Measurements from ENCODE around the gene DKC1. TPM values are rescaled to one million over a fixed set of nuclear protein-coding genes. Genes with fewer than 3 reads are reported as not detected.
A peak's percentile ranks its signal among the peaks of the same experiment; 100 is the strongest.

Gene DKC1
- total RNA-seq = 22.4 TPM
- long read RNA-seq, transcript DKC1-201 (15 exons, 2,577 nt) = major isoform, 33 of 50 reads
- long read RNA-seq, partial matches to known transcripts = 17 of 50 reads
- long read RNA-seq, other reads (novel, unspliced or antisense) = 0 of 50 reads

DNA sequence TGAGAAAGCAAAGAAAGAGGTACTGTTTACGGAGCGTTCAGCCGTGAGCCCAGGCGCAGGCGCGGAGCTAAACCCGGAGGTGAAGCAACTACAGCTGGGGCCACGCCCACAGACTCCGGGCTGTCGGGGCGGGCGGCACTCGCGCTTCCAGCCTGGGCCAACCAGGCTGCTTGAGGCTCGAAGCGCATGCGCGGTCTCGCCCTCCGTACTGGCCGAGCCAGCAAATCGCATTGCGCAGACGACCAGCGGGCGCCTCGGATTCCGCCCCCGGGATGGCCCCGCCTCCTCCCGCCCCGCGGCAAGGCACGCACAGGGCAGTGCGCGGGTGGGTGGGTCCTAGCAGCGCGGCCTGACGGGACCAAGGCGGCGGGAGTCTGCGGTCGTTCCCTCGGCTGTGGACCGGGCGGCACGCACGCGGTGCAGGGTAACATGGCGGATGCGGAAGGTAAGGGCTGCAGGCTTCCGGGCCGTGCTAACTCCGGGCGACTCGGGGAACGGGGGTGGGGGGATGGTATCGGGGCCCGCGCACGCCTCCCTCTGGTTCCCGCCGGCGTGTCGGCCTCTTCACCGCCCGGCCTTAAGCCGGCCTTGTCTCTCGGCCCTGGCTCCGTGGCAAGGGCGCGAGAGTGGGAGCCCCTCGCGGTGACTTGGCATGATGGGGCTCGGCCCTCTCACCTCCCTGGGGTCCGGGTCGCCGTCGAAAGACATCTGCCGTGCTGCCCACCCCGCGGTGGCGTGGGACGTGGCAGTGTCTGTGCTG, at the start of gene DKC1:
TSS of gene DKC1 (plus strand) at position 328 of the 760 bp plus-strand sequence. CDS start at position 430, 102 bp downstream.
- DNase-seq (ENCODE audit: low spot score) = peak; percentile 98
- intact Hi-C loops (cut with DNase I) = loop anchor here (5.0 kb wide), 1 partner anchor 40 kb away; no protein-coding TSS in a partner anchor

GRCh38 chrX:154714925-154715324, 47.7 kb upstream of the DKC1 start:
- intact Hi-C loops (cut with DNase I) = no loop called here
- DNase-seq (ENCODE audit: low spot score) = no peak

GRCh38 chrX:154715825-154716224, 46.8 kb upstream of the DKC1 start:
- no peak for DNase-seq (ENCODE audit: low spot score)
- intact Hi-C loops (cut with DNase I) = no loop called here

- intact Hi-C loops (cut with DNase I) = no loop called here
- DNase-seq (ENCODE audit: low spot score) = no peak
Observed at GRCh38 chrX:154717824-154718223, 44.8 kb upstream of the DKC1 start.

DNA sequence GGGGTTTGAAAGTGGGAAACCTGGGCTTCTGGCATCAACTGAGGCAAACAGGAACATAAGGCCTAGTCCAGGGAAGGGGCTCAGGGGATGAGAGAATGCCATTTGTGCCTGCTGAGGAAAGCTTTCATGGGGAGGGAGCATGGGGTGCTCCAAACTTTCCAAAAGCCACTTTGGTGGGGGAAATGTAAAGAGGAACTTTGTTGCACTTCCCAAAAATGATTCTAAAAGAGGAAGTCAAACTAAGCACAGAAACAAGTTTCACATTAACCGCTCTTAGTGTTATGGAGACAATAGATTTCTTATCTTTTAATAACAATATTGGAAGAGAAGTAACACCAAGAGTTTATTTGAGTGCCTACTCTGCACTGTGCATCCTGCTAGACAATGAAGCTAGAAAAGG, 44.0 kb upstream of the DKC1 start:
- intact Hi-C loops (cut with DNase I) = no loop called here
- no peak for DNase-seq (ENCODE audit: low spot score)

DNA sequence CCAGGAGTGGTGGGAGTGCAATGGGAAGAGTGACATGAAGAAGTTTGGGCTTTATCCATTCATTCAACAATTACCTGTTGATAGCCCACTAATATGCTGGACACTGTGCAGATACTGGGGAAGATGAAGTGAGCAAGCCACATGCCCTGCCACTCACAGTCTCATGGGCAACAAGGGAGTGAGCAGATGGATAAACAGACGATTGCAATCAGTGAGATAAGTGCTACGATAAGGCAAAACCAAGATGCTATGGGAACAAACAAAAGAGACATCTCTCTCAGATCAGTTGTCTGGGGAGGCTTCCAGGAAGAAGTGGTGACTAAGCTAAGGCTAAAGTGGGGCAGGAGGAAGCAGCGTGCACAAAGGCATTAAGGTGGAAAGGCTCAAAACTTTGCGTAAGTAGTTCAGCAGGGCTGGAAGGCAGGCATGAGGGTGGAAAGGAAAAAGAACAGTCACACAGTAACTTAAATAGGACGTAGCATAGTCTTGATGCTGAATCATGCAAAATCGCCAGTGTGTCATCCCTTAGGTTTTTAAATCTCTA, 43.5 kb upstream of the DKC1 start:
- intact Hi-C loops (cut with DNase I) = no loop called here
- no peak for DNase-seq (ENCODE audit: low spot score)

DNA sequence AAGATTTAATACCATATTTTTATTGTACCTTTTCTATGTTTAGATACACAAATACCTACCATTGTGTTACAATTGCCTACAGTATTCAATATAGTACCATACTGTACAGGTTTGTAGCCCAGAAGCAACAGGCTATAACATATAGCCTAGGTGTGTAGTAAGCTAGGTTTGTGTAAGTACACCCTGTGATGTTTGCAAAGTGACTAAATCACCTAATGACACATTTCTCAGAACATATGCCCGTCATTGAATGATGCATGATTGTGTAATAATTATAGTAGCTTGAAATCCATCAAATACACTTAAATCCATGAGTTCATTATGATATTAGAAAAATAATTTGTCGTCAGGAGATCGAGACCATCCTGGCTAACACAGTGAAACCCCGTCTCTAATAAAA, 42.6 kb upstream of the DKC1 start:
- no peak for DNase-seq (ENCODE audit: low spot score)
- intact Hi-C loops (cut with DNase I) = no loop called here

- DNase-seq (ENCODE audit: low spot score) = no peak
- intact Hi-C loops (cut with DNase I) = no loop called here
Observed at GRCh38 chrX:154721155-154721554, 41.5 kb upstream of the DKC1 start.

- DNase-seq (ENCODE audit: low spot score) = no peak
- intact Hi-C loops (cut with DNase I) = no loop called here
Observed at GRCh38 chrX:154724993-154725756, 37.5 kb upstream of the DKC1 start.

DNA sequence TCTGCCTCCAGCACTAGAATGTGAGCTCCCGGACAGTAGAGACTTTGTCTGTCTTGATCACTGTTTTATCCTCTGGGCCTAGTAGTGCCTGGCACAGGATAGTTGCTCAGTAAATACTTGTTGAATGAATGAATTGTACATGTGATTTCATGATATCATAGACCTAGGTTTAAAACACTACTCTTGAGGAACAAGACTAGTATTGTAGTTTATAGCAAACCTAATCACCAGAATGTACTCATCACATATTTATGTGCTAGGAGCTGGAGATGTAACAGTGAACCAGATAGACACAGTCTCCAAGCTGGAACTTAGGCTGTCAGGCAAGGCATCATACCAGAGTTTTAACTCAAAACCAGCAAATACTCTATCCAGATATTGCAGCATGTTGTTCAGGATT, 35.2 kb upstream of the DKC1 start:
- intact Hi-C loops (cut with DNase I) = no loop called here
- no peak for DNase-seq (ENCODE audit: low spot score)

- intact Hi-C loops (cut with DNase I) = no loop called here
- no peak for DNase-seq (ENCODE audit: low spot score)
Observed at GRCh38 chrX:154727871-154728270, 34.8 kb upstream of the DKC1 start.

- intact Hi-C loops (cut with DNase I) = no loop called here
- DNase-seq (ENCODE audit: low spot score) = no peak
Observed at GRCh38 chrX:154728431-154729190, 34.1 kb upstream of the DKC1 start.

DNA sequence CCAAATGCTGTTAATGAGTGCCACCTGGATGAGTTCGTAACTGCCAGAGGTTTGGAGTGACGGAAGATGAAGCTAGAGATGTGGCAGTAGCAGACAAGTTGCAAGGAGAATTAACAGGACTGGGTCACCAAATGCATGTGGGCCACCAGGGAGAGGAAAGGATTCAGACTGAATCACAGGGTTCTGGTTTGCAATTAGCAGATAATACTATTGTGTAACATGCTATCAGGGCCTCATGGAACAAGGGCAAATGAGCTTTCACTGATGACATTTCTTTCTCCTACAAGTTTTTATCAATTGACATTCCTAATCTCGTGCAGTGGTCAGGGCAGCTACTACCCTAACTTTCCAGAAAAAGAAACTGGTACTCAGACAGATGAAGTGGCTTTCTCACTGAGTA, 33.2 kb upstream of the DKC1 start:
- intact Hi-C loops (cut with DNase I) = no loop called here
- DNase-seq (ENCODE audit: low spot score) = no peak

- intact Hi-C loops (cut with DNase I) = loop anchor here (2.0 kb wide), 1 partner anchor 20 kb away; the partner anchor contains the start of gene GAB3
- no peak for DNase-seq (ENCODE audit: low spot score)
Observed at GRCh38 chrX:154730253-154730891, 32.3 kb upstream of the DKC1 start.

DNA sequence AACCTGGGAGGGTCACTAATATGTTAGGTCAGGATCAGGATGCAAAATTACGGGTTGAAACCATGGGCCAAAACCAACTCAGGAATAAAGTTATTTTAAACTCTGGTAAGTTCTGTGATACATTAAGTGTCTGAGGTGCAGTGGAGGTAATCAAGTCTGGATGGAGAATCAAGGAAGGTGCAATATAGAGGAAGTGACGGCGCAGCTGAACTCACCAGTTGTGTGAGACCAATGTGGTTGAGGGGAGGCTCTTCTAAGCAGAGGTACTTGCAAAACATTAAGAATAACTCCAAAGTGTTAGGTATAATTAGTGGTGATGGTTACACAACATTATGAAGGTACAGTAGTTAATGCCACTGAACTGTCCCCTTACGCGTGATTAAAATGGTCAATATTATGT, 31.5 kb upstream of the DKC1 start:
- no peak for DNase-seq (ENCODE audit: low spot score)
- intact Hi-C loops (cut with DNase I) = loop anchor here (2.0 kb wide), 1 partner anchor 20 kb away; the partner anchor contains the start of gene GAB3

GRCh38 chrX:154731881-154732280, 30.8 kb upstream of the DKC1 start:
- no peak for DNase-seq (ENCODE audit: low spot score)
- intact Hi-C loops (cut with DNase I) = loop anchor here (2.0 kb wide), 1 partner anchor 19 kb away; the partner anchor contains the start of gene GAB3

GRCh38 chrX:154732421-154733065, 30.1 kb upstream of the DKC1 start:
- intact Hi-C loops (cut with DNase I) = no loop called here
- DNase-seq (ENCODE audit: low spot score) = no peak

DNA sequence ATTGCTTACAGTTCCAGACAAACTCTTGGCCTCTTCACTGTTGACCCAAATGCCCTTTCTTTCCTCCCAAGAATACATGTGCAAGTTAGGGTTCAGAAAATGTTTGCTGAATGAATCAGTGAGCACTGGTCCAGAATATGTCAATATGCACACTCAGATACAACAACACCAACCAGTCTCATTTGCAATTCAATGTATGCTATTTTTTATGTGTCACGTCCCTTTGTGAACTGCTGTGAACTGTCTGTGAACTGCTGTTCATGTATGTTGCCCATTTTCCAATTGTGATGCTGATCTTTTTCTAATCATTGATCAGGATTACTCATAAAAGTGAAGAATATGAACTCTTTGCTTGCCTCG, 29.6 kb upstream of the DKC1 start:
- intact Hi-C loops (cut with DNase I) = no loop called here

More for the DNA sequence above, 29.6 kb upstream of the DKC1 start:
- no peak for DNase-seq (ENCODE audit: low spot score)
